ENCODE measurements around the gene FAU.

Gene FAU

DNA sequence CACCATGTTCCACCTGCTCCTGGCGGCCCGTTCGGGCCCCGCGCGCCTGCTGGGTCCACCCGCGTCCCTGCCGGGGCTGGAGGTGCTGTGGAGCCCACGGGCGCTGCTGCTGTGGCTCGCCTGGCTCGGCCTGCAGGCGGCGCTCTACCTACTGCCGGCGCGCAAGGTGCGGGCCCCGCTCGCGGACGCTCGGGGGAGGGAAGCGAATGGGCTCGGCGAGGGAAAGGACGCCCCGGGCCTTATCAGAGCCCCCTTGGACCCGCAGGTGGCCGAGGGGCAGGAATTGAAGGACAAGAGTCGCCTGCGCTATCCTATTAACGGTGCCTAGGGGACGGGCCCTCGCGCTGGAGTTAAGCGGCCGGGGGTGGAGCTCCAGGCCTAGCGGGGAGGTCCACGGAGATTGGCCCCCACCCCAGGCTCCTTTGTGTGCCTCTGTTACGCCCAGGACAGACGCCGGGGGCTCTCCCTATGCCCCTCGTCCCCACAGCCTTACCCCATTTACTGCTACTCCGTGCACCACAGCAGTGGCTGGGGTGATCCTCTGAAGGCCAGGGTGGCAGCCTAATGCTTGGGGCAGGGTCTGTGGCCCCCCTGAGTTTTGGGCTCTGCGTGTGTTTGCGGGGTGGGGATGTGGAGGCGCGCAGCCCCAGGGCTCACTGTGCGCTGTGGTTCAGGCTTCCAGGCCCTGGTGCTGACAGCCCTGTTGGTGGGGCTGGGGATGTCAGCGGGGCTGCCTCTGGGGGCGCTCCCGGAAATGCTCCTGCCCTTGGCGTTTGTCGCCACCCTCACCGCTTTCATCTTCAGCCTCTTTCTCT is 9.2 kb downstream of the FAU start:
- no peak overlapping the region for H3K27ac ChIP-seq (ENCODE audit: low read depth, low read length)
- H3K4me3 ChIP-seq (ENCODE audit: low read depth, low read length) = peak overlapping the region; percentile 63
- no peaks in the 10 kb centered on the region for H3K36me3 ChIP-seq (ENCODE audit: insufficient read depth, low read length)
- H3K4me1 ChIP-seq (ENCODE audit: control insufficient read depth, insufficient read depth, low read length, unreplicated experiment) = peaks cover 12% of the 10 kb centered on the region
- no peaks in the 10 kb centered on the region for H3K27me3 ChIP-seq (ENCODE audit: insufficient read depth, low read length)
- peak overlapping the region; percentile 30 for H2AFZ ChIP-seq (ENCODE audit: low read length, unreplicated experiment)
- peaks cover 13% of the 10 kb centered on the region for H3K79me2 ChIP-seq (ENCODE audit: control insufficient read depth, insufficient read depth, low read length, unreplicated experiment)

DNA sequence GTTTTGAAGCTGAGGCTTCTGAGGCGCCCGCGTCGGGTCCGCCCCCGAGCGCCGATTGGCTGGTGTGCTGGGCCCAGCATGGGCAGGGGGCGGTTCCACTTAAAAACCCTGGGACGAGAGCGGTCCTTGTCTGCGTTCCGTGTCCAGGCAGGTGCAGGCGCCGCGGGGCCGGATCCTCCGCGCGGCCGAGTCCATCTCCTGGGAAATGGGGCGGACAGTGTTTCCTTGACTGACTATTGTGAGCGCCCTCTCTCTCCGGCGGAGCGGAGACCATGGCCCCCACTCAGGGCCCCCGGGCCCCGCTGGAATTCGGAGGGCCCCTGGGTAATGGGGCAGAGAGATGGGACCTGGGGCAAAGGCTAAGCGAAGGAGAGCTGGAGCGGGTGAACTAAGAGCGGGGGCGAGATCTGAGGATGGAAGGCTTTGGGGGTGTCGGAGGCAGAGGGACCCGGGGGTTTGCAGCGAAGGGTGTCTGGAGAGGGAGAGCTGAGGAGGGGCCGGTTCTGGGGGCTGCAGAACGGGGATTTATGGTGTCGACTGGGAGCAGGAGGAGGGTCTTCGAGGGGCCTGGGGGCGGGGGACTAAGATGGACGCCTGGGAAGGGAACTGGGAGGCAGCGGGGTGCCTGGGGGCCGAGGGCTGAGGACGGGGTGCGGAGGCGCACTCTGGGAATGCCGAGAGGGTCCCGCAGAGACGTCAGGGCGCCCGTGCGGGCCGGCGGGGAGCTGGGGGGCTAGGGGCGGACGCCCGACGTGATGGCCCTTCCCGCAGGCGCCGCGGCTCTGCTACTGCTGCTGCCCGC is 10.0 kb downstream of the FAU start, which contains the start of gene TM7SF2:
Gene TM7SF2, plus strand, starts transcription at position 129 of the 802 bp plus-strand sequence. Its CDS starts 144 bp downstream, at position 273.
- Histone ChIP-seq H2AFZ (ENCODE audit: low read length, unreplicated experiment) (peak within 1 kb of the TSS; percentile 30), H3K27ac (ENCODE audit: low read depth, low read length) (no peak within 1 kb of the TSS), H3K4me3 (ENCODE audit: low read depth, low read length) (peak within 1 kb of the TSS; percentile 63), H3K4me1 (ENCODE audit: control insufficient read depth, insufficient read depth, low read length, unreplicated experiment) (peaks cover 12% of the 10 kb centered on the region), H3K79me2 (ENCODE audit: control insufficient read depth, insufficient read depth, low read length, unreplicated experiment) (peaks cover 12% of the 10 kb centered on the region), H3K27me3 (ENCODE audit: insufficient read depth, low read length) (no peaks in the 10 kb centered on the region), H3K36me3 (ENCODE audit: insufficient read depth, low read length) (no peaks in the 10 kb centered on the region)

DNA sequence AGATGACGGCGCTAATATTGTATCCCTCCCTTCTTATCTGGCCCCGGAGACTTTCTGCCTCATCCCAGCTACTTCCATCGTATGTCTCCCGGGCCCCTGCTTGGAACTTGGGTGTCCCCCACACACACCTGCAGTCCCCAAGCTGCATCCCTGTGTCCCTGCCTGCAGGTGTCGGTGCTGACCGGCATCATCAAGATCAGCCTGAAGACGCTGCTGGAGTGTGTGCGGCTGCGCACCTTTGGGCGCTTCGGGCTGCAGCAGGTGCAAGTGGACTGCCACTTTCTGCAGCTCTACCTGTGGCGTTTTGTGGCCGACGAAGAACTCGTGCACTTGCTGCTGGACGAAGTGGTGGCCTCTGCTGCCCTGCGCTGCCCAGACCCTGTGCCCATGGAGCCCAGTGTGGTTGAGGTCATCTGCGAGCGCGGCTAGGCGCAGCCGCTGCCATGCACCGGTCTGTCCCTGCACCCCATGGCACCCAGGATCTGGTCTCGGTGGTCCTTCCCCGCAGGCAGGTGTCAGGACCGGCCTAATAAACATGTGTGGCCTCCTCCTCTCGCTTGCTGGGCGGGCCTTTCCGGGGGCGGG is 10.7 kb downstream of the FAU start:
- no peak overlapping the region for H2AFZ ChIP-seq (ENCODE audit: low read length, unreplicated experiment)
- H3K4me1 ChIP-seq (ENCODE audit: control insufficient read depth, insufficient read depth, low read length, unreplicated experiment) = peaks cover 8% of the 10 kb centered on the region
- no peaks in the 10 kb centered on the region for H3K36me3 ChIP-seq (ENCODE audit: insufficient read depth, low read length)
- no peak overlapping the region for H3K4me3 ChIP-seq (ENCODE audit: low read depth, low read length)
- H3K27me3 ChIP-seq (ENCODE audit: insufficient read depth, low read length) = no peaks in the 10 kb centered on the region
- peaks cover 5% of the 10 kb centered on the region for H3K79me2 ChIP-seq (ENCODE audit: control insufficient read depth, insufficient read depth, low read length, unreplicated experiment)
- no peak overlapping the region for H3K27ac ChIP-seq (ENCODE audit: low read depth, low read length)

DNA sequence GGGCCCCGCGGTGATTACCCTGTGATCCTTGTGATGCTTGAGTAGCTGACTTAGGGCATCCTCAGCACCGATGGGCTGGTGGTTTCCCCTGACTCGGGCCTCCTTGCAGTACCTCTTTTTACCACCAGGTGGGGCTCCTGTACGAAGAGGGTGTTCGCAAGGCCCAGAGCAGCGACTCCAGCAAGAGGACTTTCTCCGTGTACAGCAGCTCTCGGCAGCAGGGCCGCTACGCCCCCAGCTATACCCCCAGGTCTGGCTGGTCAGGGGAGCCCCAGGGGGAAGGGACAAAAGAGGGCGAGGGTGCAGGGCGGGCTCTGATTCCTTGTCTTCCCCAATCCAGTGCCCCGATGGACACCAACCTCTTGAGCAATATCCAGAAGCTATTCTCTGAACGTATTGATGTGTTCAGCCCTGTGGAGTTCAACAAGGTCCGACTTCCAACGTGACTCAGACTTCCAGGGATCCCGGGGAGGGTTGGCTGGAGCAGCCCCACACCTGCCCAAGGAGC is 11.5 kb downstream of the FAU start:
- no peaks in the 10 kb centered on the region for H3K27me3 ChIP-seq (ENCODE audit: insufficient read depth, low read length)
- no peaks in the 10 kb centered on the region for H3K79me2 ChIP-seq (ENCODE audit: control insufficient read depth, insufficient read depth, low read length, unreplicated experiment)
- H3K4me3 ChIP-seq (ENCODE audit: low read depth, low read length) = peak overlapping the region; percentile 37; the same call in 1 of the 2 replicates
- no peak overlapping the region for H2AFZ ChIP-seq (ENCODE audit: low read length, unreplicated experiment)
- no peak overlapping the region for H3K27ac ChIP-seq (ENCODE audit: low read depth, low read length)
- H3K36me3 ChIP-seq (ENCODE audit: insufficient read depth, low read length) = no peaks in the 10 kb centered on the region
- H3K4me1 ChIP-seq (ENCODE audit: control insufficient read depth, insufficient read depth, low read length, unreplicated experiment) = peaks cover 4% of the 10 kb centered on the region

DNA sequence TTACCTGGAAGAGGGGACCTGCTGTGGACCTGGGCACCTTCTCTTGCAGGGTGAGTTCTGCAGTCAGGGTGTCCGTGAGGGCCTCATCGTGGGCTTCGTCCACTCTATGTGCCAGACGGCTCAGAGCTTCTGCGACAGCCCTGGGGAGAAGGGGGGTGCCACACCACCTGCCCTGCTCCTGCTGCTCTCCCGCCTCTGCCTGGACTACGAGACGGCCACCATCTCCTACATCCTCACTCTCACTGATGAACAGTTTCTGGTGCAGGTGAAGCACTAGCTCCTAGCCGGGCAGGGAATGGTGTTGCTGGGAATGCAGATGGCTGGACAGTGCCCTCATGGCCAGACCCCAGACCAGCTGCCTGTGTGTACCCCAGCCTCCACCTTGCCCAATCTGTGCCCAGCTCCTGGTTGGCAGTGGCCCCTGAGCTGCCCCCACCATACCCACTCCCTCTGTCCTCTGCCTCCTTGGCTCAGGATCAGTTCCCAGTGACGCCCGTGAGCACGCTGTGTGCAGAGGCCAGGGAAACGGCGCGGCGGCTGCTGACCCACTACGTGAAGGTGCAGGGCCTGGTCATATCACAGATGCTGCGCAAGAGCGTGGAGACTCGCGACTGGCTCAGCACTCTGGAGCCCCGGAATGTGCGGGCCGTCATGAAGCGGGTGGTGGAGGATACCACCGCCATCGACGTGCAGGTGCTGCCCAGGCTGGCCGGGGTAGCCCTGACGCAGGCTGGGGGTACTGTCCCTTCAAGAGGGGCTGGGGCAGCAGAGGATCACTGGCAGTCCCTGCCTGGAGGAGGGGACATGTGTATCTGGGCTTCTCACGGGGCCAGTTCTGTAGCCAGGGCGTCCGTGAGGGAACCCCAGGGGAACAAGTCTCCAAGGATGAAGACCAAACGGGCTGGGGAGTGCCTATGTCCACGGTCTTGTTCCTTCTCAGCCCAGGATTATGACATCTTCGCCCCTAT is 12.4 kb downstream of the FAU start:
- H3K27ac ChIP-seq (ENCODE audit: low read depth, low read length) = no peak overlapping the region

DNA sequence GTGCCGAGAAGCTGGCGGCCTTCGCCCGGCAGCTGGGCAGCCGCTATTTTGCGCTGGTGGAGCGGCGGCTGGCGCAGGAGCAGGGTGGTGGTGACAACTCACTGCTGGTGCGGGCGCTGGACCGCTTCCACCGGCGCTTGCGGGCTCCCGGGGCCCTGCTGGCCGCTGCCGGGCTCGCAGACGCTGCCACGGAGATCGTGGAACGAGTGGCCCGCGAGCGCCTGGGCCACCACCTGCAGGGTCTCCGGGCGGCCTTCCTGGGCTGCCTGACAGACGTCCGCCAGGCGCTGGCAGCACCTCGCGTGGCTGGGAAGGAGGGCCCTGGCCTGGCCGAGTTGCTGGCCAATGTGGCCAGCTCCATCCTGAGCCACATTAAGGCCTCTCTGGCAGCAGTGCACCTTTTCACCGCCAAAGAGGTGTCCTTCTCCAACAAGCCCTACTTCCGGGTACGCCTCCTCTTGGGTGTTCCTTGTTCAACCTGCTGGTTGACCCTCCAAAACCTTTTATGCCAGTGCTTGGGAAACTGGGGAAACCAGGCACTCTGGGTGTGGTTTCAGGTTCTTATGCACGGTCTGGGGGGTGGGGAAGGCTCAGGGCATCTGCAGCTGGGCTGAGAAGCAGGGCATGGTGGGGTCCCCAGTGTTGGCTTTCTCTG is 13.3 kb downstream of the FAU start:
- no peak overlapping the region for H3K4me3 ChIP-seq (ENCODE audit: low read depth, low read length)
- no peak overlapping the region for H2AFZ ChIP-seq (ENCODE audit: low read length, unreplicated experiment)
- H3K27ac ChIP-seq (ENCODE audit: low read depth, low read length) = no peak overlapping the region
- no peaks in the 10 kb centered on the region for H3K36me3 ChIP-seq (ENCODE audit: insufficient read depth, low read length)
- H3K79me2 ChIP-seq (ENCODE audit: control insufficient read depth, insufficient read depth, low read length, unreplicated experiment) = peaks cover 3% of the 10 kb centered on the region
- H3K4me1 ChIP-seq (ENCODE audit: control insufficient read depth, insufficient read depth, low read length, unreplicated experiment) = peaks cover 4% of the 10 kb centered on the region
- H3K27me3 ChIP-seq (ENCODE audit: insufficient read depth, low read length) = no peaks in the 10 kb centered on the region

More for the DNA sequence above, 12.4 kb downstream of the FAU start:
- no peaks in the 10 kb centered on the region for H3K36me3 ChIP-seq (ENCODE audit: insufficient read depth, low read length)
- peaks cover 4% of the 10 kb centered on the region for H3K4me1 ChIP-seq (ENCODE audit: control insufficient read depth, insufficient read depth, low read length, unreplicated experiment)
- no peak overlapping the region for H3K4me3 ChIP-seq (ENCODE audit: low read depth, low read length)
- H3K79me2 ChIP-seq (ENCODE audit: control insufficient read depth, insufficient read depth, low read length, unreplicated experiment) = no peaks in the 10 kb centered on the region
- no peaks in the 10 kb centered on the region for H3K27me3 ChIP-seq (ENCODE audit: insufficient read depth, low read length)
- H2AFZ ChIP-seq (ENCODE audit: low read length, unreplicated experiment) = no peak overlapping the region

DNA sequence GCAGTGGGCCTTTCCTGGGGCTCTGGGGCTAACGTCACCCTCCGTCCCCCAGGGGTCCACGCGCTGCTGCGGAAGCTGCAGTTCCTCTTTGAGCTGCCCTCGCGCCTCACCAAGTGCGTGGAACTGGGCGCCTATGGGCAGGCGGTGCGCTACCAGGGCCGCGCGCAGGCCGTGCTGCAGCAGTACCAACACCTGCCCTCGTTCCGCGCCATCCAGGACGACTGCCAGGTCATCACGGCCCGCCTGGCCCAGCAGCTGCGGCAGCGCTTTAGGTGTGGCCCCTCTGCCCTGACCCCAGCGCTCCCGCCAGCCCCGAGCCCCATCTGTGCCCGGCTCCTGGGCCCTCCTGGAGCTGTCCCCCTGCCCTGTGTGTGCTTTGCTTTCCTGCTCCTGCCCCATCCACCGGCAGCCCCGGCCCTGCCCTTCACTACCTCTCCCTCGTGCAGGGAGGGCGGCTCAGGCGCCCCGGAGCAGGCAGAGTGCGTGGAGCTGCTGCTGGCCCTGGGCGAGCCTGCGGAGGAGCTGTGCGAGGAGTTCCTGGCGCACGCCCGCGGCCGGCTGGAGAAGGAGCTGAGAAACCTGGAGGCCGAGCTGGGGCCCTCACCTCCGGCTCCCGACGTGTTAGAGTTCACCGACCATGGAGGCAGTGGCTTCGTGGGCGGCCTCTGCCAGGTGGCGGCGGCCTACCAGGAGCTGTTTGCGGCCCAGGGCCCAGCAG is 14.0 kb downstream of the FAU start:
- Histone ChIP-seq H3K36me3 (ENCODE audit: insufficient read depth, low read length) (no peaks in the 10 kb centered on the region), H3K27ac (ENCODE audit: low read depth, low read length) (no peak overlapping the region), H3K4me3 (ENCODE audit: low read depth, low read length) (no peak overlapping the region), H3K79me2 (ENCODE audit: control insufficient read depth, insufficient read depth, low read length, unreplicated experiment) (peaks cover 3% of the 10 kb centered on the region), H3K27me3 (ENCODE audit: insufficient read depth, low read length) (no peaks in the 10 kb centered on the region), H3K4me1 (ENCODE audit: control insufficient read depth, insufficient read depth, low read length, unreplicated experiment) (peaks cover 4% of the 10 kb centered on the region), H2AFZ (ENCODE audit: low read length, unreplicated experiment) (no peak overlapping the region)

DNA sequence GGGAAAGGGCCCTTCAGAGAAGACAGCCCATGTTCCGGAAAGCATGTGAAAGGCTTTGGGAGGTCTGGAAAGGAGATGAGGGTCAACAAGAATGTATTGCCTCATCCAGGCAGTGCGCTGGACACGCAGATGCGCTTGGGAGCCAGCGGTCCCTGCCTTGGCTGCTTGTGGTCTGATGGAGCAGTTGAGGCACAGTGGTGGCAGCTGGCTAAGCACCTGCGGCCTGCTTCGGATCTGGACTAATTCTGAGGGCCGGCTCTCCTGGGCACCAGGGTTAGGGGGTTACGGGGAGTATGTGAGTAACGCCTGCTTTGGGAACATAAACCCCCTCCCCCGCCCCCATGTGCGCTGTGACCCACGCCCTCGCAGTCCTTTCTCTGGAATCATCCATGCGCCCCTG is 14.9 kb downstream of the FAU start:
- Histone ChIP-seq H3K27me3 (ENCODE audit: insufficient read depth, low read length) (no peaks in the 10 kb centered on the region), H3K4me1 (ENCODE audit: control insufficient read depth, insufficient read depth, low read length, unreplicated experiment) (peaks cover 12% of the 10 kb centered on the region), H3K79me2 (ENCODE audit: control insufficient read depth, insufficient read depth, low read length, unreplicated experiment) (peaks cover 3% of the 10 kb centered on the region), H3K27ac (ENCODE audit: low read depth, low read length) (no peak overlapping the region), H3K4me3 (ENCODE audit: low read depth, low read length) (no peak overlapping the region), H3K36me3 (ENCODE audit: insufficient read depth, low read length) (no peaks in the 10 kb centered on the region), H2AFZ (ENCODE audit: low read length, unreplicated experiment) (no peak overlapping the region)

DNA sequence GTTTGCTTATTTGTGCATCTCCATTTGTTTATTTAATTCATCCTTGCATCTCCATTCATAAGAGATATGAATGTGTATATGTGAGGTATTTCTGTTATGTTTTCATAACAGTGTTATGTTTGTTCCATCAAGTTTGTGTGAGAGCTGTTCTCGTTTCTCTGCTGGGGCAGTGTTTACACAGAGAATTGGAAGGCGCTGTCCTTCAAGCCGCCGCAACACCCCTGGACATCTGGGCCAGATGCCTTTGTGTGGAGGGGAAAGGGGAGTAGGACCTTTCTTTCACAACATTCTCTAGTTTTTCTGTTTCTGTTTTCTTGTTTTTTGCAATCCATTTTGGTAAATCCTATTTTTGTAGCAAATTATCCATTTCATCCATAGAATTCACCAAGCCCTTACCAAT is 17.3 kb downstream of the FAU start:
- H3K27ac ChIP-seq (ENCODE audit: low read depth, low read length) = no peak overlapping the region
- H3K4me3 ChIP-seq (ENCODE audit: low read depth, low read length) = no peak overlapping the region
- no peak overlapping the region for H2AFZ ChIP-seq (ENCODE audit: low read length, unreplicated experiment)
- H3K27me3 ChIP-seq (ENCODE audit: insufficient read depth, low read length) = no peaks in the 10 kb centered on the region
- peaks cover 12% of the 10 kb centered on the region for H3K4me1 ChIP-seq (ENCODE audit: control insufficient read depth, insufficient read depth, low read length, unreplicated experiment)
- H3K79me2 ChIP-seq (ENCODE audit: control insufficient read depth, insufficient read depth, low read length, unreplicated experiment) = peaks cover 3% of the 10 kb centered on the region
- no peaks in the 10 kb centered on the region for H3K36me3 ChIP-seq (ENCODE audit: insufficient read depth, low read length)

Data from ACC112 (cell line).